GM13977 (cell line): ENCODE data around the gene WBP2.
"Not testable (repeated sequence)": the region's sequence is repeated elsewhere in the genome, so short reads cannot be mapped to it uniquely, and the experiment has no call there.

Experiments used
- DNase-seq: peaks from one replicate; pipeline ENCODE4 v3.0.0; 2012; ENCODE audit warnings: low spot score
- CTCF ChIP-seq: IDR thresholded peaks from 2 replicates; pipeline ENCODE4 v1.5.1; 2012; ENCODE audit warnings: mild to moderate bottlenecking, control low read depth; ENCODE audit not compliant: insufficient read depth; ENCODE audit errors: extremely low read depth, missing control alignments
- in situ Hi-C: fragments of 300-500 bp; cut with MboI; formaldehyde crosslinking; loops from one replicate; pipeline ENCODE4 v1.12.0; 2022; ENCODE audit warnings: low sequenced_read_pairs, low pct_unique_long_range_greater_than_20kb, mixed read lengths, inconsistent platforms; ENCODE audit not compliant: unreplicated experiment

Gene WBP2

GRCh38 chr17:75861927-75862317 lies 6.8 kb upstream of the WBP2 start:
- no peak for DNase-seq
- in situ Hi-C loops = no loop called here
- TF ChIP-seq CTCF = no peak

- in situ Hi-C loops, DNase-seq: not testable (repeated sequence)
Measured at GRCh38 chr17:75859358-75859757, 4.2 kb upstream of the WBP2 start.

GRCh38 chr17:75856062-75856756 lies 1.1 kb upstream of the WBP2 start:
- in situ Hi-C loops = no loop called here

GRCh38 chr17:75854881-75855309 lies 240 bp downstream of the WBP2 start:
- no peak for DNase-seq
- no peak for TF ChIP-seq CTCF
- in situ Hi-C loops = no loop called here

More at GRCh38 chr17:75856062-75856756, 1.1 kb upstream of the WBP2 start:
- peak; percentile 67 for TF ChIP-seq CTCF
- DNase-seq = no peak

- in situ Hi-C loops = no loop called here
- DNase-seq = no peak
- no peak for TF ChIP-seq CTCF
Measured at GRCh38 chr17:75854101-75854748, 910 bp downstream of the WBP2 start.

- no peak for TF ChIP-seq CTCF
- DNase-seq = no peak
- in situ Hi-C loops = no loop called here
Measured at GRCh38 chr17:75853433-75853832, 1.7 kb downstream of the WBP2 start.

GRCh38 chr17:75851693-75851991 lies 3.5 kb downstream of the WBP2 start:
- DNase-seq, in situ Hi-C loops: not testable (repeated sequence)
